ENCODE data around the gene TNF.

GRCh38 chr6:31626952-31627351 is 51.6 kb downstream of the TNF start:
- TF ChIP-seq POLR2AphosphoS5 (IDR thresholded peaks at IDR 0.05; ENCODE audit: low read depth, low read length) (no peak), REST (IDR thresholded peaks at IDR 0.05; ENCODE audit: insufficient read depth in 1 of 2, low read depth in 2 of 2, low read length in 2 of 2) (no peak), TAF1 (IDR thresholded peaks at IDR 0.05; ENCODE audit: borderline replicate concordance, insufficient read depth, low read length) (no peak), SIN3A (IDR thresholded peaks at IDR 0.05; ENCODE audit: borderline replicate concordance, insufficient read depth, low read length) (no peak), FOXP2 (optimal IDR thresholded peaks at IDR 0.05; ENCODE audit: borderline replicate concordance, extremely low read depth, extremely low read length, insufficient read depth) (no peak)
